CD4-positive, alpha-beta memory T cell (primary cell): ENCODE measurements around the gene PRKCQ. TPM values are rescaled to one million over a fixed set of nuclear protein-coding genes. Genes with fewer than 3 reads are reported as not detected.
"Not testable (repeated sequence)": the region's sequence is repeated elsewhere in the genome, so short reads cannot be mapped to it uniquely, and the experiment has no call there.

Experiments used
- CTCF ChIA-PET: fragments of 350-600 bp; sonication (Branson Sonifier 250); formaldehyde crosslinking; loops from one replicate; lab custom pipeline; 2021; ENCODE audit warnings: inconsistent platforms; ENCODE audit not compliant: partially characterized antibody; lab: Charles Lee
- POLR2A ChIA-PET: fragments of 350-600 bp; sonication (Branson Sonifier 250); formaldehyde crosslinking; loops from one replicate; lab custom pipeline; 2021; ENCODE audit not compliant: partially characterized antibody; lab: Charles Lee
- DNase-seq, 5 donors: peaks; one replicate each; pipeline versions ENCODE4 v3.0.0 to v3.0.0-alpha.2; 2020 to 2022; ENCODE audit warnings: mixed read lengths in 1 of 5
- H3K27ac ChIP-seq: one replicate; pipeline ENCODE4 v1.7.0; 2013; ENCODE audit warnings: low read depth, low read length
- H3K27me3 ChIP-seq: 2 replicates; pipeline ENCODE4 v1.7.0; 2013; ENCODE audit warnings: mild to moderate bottlenecking, low read length, moderate library complexity; ENCODE audit not compliant: insufficient read depth
- H3K36me3 ChIP-seq: 2 replicates; pipeline ENCODE4 v1.7.0; 2013; ENCODE audit warnings: mild to moderate bottlenecking, low read length, moderate library complexity; ENCODE audit not compliant: insufficient read depth
- H3K4me1 ChIP-seq: 2 replicates; pipeline ENCODE4 v1.7.0; 2013; ENCODE audit warnings: mild to moderate bottlenecking, low read length, moderate library complexity; ENCODE audit not compliant: insufficient read depth
- H3K4me3 ChIP-seq, 2 donors: one replicate each; pipeline ENCODE4 v1.7.0; 2013; ENCODE audit warnings: low read length in 2 of 2, mild to moderate bottlenecking in 1 of 2
- H3K9me3 ChIP-seq, 2 donors: one replicate each; pipeline ENCODE4 v1.7.0; 2013; ENCODE audit warnings: low read length in 2 of 2, control low read depth in 1 of 2; ENCODE audit not compliant: control insufficient read depth in 1 of 2
- H3K27ac Mint-ChIP-seq, 7 donors: one replicate each; pipeline ENCODE4 v1.8.0; 2020 to 2021; ENCODE audit warnings: mixed read lengths in 7 of 7, mild to moderate bottlenecking in 6 of 7, inconsistent platforms in 3 of 7, moderate library complexity in 3 of 7
- H3K27me3 Mint-ChIP-seq, 2 donors: one replicate each; pipeline ENCODE4 v1.8.0; 2020 to 2021; ENCODE audit warnings: mixed read lengths in 2 of 2
- H3K36me3 Mint-ChIP-seq, 2 donors: one replicate each; pipeline ENCODE4 v1.8.0; 2020 to 2021; ENCODE audit warnings: mixed read lengths in 2 of 2, inconsistent platforms in 1 of 2, mild to moderate bottlenecking in 1 of 2
- H3K4me1 Mint-ChIP-seq, 4 donors: one replicate each; pipeline ENCODE4 v1.8.0; 2020 to 2021; ENCODE audit warnings: mixed read lengths in 4 of 4, mild to moderate bottlenecking in 1 of 4
- H3K4me3 Mint-ChIP-seq, 8 donors: one replicate each; pipeline ENCODE4 v1.8.0; 2020 to 2021; ENCODE audit warnings: mixed read lengths in 8 of 8, mild to moderate bottlenecking in 7 of 8, moderate library complexity in 6 of 8, inconsistent platforms in 3 of 8
- H3K9me3 Mint-ChIP-seq, 8 donors: one replicate each; pipeline ENCODE4 v1.8.0; 2020 to 2021; ENCODE audit warnings: mixed read lengths in 8 of 8, mild to moderate bottlenecking in 5 of 8, inconsistent platforms in 3 of 8, moderate library complexity in 1 of 8
- intact Hi-C: fragments of 100-400 bp; cut with micrococcal nuclease; formaldehyde crosslinking; loops from one replicate; pipeline ENCODE4 v1.15.1; 2023
- polyA plus RNA-seq, 2 donors: library from polyadenylated mRNA; unstranded; fragments of 300-500 nt; fragmentation: Illumina TruSeq; gene quantifications; one replicate each; pipeline ENCODE4 v1.2.3, GENCODE V29; 2021
- total RNA-seq, 2 experiments: library from RNA; stranded (reverse); gene quantifications; one replicate each; pipeline ENCODE4 v1.2.3, GENCODE V29; 2021

PRKCQ gene
- total and polyA plus RNA-seq, 4 experiments from 2014 or later: 45.0 to 77.1 (median 71.0) TPM

GRCh38 chr10:6446711-6447110 is 133.4 kb downstream of the PRKCQ start:
- H3K36me3 ChIP-seq: peaks cover 23% of the 10 kb centered on the region
- no peak for DNase-seq
- H3K27ac ChIP-seq: no peak overlapping the region
- ChIA-PET CTCF (interaction anchor here (0.7 to 7.6 kb wide), 36 partner anchors 9 to 242 kb away, joined by 3 to 69 read pairs (median 5); no protein-coding TSS in a partner anchor), POLR2A (interaction anchor here (0.8 to 2.4 kb wide), 9 partner anchors 15 to 154 kb away, joined by 3 to 9 read pairs (median 4); partner anchors contain the start of gene PRKCQ)
- intact Hi-C loops: no loop called here
- Mint-ChIP-seq H3K36me3 (peaks cover 32 to 52% of the 10 kb centered on the region in 2 donors), H3K4me3 (no peak overlapping the region), H3K9me3 (no peaks in the 10 kb centered on the region), H3K4me1 (peaks cover 19 to 42% (median 30%) of the 10 kb centered on the region in 4 donors), H3K27ac (peak overlapping the region in 2 of 7 donors; percentile 15 to 59), H3K27me3 (no peaks in the 10 kb centered on the region)
- H3K27me3 ChIP-seq: no peaks in the 10 kb centered on the region
- no peaks in the 10 kb centered on the region for H3K9me3 ChIP-seq
- H3K4me1 ChIP-seq: peaks cover 5% of the 10 kb centered on the region
- no peak overlapping the region for H3K4me3 ChIP-seq

GRCh38 chr10:6445671-6446316 is 134.3 kb downstream of the PRKCQ start:
- Mint-ChIP-seq H3K27ac (peak overlapping the region in 6 of 7 donors; percentile 24 to 73 (median 58)), H3K27me3 (no peaks in the 10 kb centered on the region), H3K36me3 (peaks cover 29 to 61% of the 10 kb centered on the region in 2 donors), H3K9me3 (no peaks in the 10 kb centered on the region), H3K4me3 (peak overlapping the region in 2 of 8 donors; percentile 3 to 41), H3K4me1 (peaks cover 18 to 45% (median 31%) of the 10 kb centered on the region in 4 donors)
- DNase-seq: peak; percentile 41 to 50 (median 46)
- H3K36me3 ChIP-seq: peaks cover 32% of the 10 kb centered on the region
- peaks cover 5% of the 10 kb centered on the region for H3K4me1 ChIP-seq
- no peaks in the 10 kb centered on the region for H3K9me3 ChIP-seq
- H3K4me3 ChIP-seq: no peak overlapping the region
- intact Hi-C loops: loop anchor here (1.0 to 2.0 kb wide), 6 partner anchors 29 to 233 kb away; partner anchors contain the start of gene PRKCQ
- ChIA-PET POLR2A (interaction anchor here (0.6 to 2.4 kb wide), 12 partner anchors 16 to 359 kb away, joined by 3 to 9 read pairs (median 3); partner anchors contain the start of gene PRKCQ), CTCF (interaction anchor here (0.6 to 7.6 kb wide), 47 partner anchors 8 to 1594 kb away, joined by 3 to 69 read pairs (median 4); no protein-coding TSS in a partner anchor)
- no peaks in the 10 kb centered on the region for H3K27me3 ChIP-seq
- H3K27ac ChIP-seq: no peak overlapping the region

GRCh38 chr10:6439875-6440274 is 140.2 kb downstream of the PRKCQ start:
- H3K4me1 ChIP-seq, H3K27me3 Mint-ChIP-seq, intact Hi-C loops, H3K27ac ChIP-seq, H3K4me3 ChIP-seq, H3K27me3 ChIP-seq, H3K9me3 ChIP-seq, H3K4me3 Mint-ChIP-seq, DNase-seq, H3K9me3 Mint-ChIP-seq: not testable (repeated sequence)
- H3K27ac Mint-ChIP-seq: peak overlapping the region in 2 of 7 donors; percentile 15 to 48
- CTCF ChIA-PET: interaction anchor here (0.9 to 7.6 kb wide), 3 partner anchors 209 to 240 kb away, joined by 3 to 69 read pairs (median 5); no protein-coding TSS in a partner anchor
- POLR2A ChIA-PET: interaction anchor here (1.0 kb wide), 1 partner anchor 204 kb away, joined by 3 read pairs; no protein-coding TSS in a partner anchor
- H3K36me3 ChIP-seq: peaks cover 74% of the 10 kb centered on the region
- H3K4me1 Mint-ChIP-seq: peaks cover 8 to 22% (median 13%) of the 10 kb centered on the region in 4 donors
- peaks cover 45 to 84% of the 10 kb centered on the region in 2 donors for H3K36me3 Mint-ChIP-seq

DNA sequence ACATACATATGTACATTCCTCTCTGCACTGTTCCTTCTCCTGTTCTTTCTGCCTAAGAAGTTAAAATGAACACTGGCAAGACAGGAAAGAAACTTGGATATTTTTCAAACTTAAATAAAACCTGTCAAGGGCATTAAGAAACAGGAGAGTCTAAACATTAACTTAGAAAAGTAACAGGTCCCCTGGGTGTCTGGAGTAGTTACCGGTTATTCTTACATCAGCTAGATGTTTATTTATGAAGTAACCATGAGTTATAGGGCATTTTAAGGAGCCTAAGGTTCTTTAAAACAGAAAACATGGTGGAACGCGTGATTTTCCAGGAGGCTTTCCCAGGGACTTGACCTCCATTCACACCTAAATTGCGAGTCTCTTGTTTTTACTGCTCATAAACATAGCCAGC is 148.2 kb downstream of the PRKCQ start:
- Histone ChIP-seq H3K4me1 (no peaks in the 10 kb centered on the region), H3K36me3 (peaks cover 77% of the 10 kb centered on the region), H3K27me3 (no peaks in the 10 kb centered on the region), H3K4me3 (no peak overlapping the region), H3K27ac (no peak overlapping the region), H3K9me3 (no peaks in the 10 kb centered on the region)
- Mint-ChIP-seq H3K36me3 (peaks cover 70 to 84% of the 10 kb centered on the region in 2 donors), H3K4me1 (peaks cover 5 to 14% (median 10%) of the 10 kb centered on the region in 4 donors), H3K27ac (peak overlapping the region in 2 of 7 donors; percentile 13 to 59), H3K4me3 (no peak overlapping the region), H3K9me3 (peaks cover 0 to 5% (median 0%) of the 10 kb centered on the region in 8 donors), H3K27me3 (no peaks in the 10 kb centered on the region)
- ChIA-PET CTCF (no interaction called here), POLR2A (interaction anchor here (1.5 kb wide), 1 partner anchor 111 kb away, joined by 3 read pairs; no protein-coding TSS in a partner anchor)
- no peak for DNase-seq
- intact Hi-C loops: no loop called here

- no peaks in the 10 kb centered on the region for H3K9me3 ChIP-seq
- ChIA-PET POLR2A (interaction anchor here (1.5 kb wide), 1 partner anchor 112 kb away, joined by 3 read pairs; no protein-coding TSS in a partner anchor), CTCF (no interaction called here)
- no peaks in the 10 kb centered on the region for H3K27me3 ChIP-seq
- H3K4me3 Mint-ChIP-seq: no peak overlapping the region
- no peaks in the 10 kb centered on the region for H3K27me3 Mint-ChIP-seq
- peaks cover 65 to 80% of the 10 kb centered on the region in 2 donors for H3K36me3 Mint-ChIP-seq
- intact Hi-C loops: no loop called here
- no peaks in the 10 kb centered on the region for H3K4me1 ChIP-seq
- H3K4me1 Mint-ChIP-seq: peaks cover 5 to 14% (median 8%) of the 10 kb centered on the region in 4 donors
- H3K9me3 Mint-ChIP-seq: peaks cover 0 to 5% (median 0%) of the 10 kb centered on the region in 8 donors
- H3K36me3 ChIP-seq: peaks cover 70% of the 10 kb centered on the region
- no peak for DNase-seq
- no peak overlapping the region for H3K27ac ChIP-seq
- peak overlapping the region in 2 of 7 donors; percentile 71 to 79 for H3K27ac Mint-ChIP-seq
- H3K4me3 ChIP-seq: no peak overlapping the region
Measured at GRCh38 chr10:6431186-6431585, 148.9 kb downstream of the PRKCQ start.

DNA sequence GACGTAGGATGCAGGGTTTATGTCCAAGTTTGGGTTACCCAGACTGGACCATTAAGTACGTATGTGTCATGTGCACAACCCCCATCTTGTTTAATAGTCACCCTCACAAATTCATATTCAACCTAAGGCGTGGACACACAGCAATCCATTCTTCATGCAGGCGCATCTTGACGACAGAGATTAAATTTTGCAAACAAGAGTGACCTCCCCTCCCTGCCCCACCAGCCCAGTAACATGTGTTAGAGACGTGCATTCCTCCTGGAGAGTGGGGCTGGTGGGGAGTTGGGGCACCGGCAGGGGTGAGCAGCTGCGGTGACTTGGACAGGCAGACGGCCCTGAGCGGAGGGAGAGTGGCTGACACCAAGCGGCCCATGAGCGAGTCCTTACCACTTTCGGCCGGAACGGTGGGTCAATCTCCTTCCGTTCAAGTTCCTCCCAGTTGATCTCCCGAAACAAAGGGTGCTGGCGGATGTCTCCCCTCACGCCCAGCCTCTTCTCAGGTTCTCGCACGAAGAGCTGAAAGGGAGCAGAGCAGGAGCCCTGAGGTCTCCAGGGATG is 149.6 kb downstream of the PRKCQ start:
- intact Hi-C loops: no loop called here
- Histone ChIP-seq H3K27me3 (no peaks in the 10 kb centered on the region), H3K4me1 (no peaks in the 10 kb centered on the region), H3K36me3 (peaks cover 69% of the 10 kb centered on the region), H3K4me3 (no peak overlapping the region), H3K9me3 (no peaks in the 10 kb centered on the region), H3K27ac (no peak overlapping the region)
- peaks cover 0 to 5% (median 0%) of the 10 kb centered on the region in 8 donors for H3K9me3 Mint-ChIP-seq
- peaks cover 5 to 14% (median 8%) of the 10 kb centered on the region in 4 donors for H3K4me1 Mint-ChIP-seq
- peak overlapping the region in 2 of 7 donors; percentile 56 to 79 for H3K27ac Mint-ChIP-seq
- DNase-seq: no peak
- H3K4me3 Mint-ChIP-seq: no peak overlapping the region
- POLR2A ChIA-PET: no interaction called here
- no peaks in the 10 kb centered on the region for H3K27me3 Mint-ChIP-seq
- CTCF ChIA-PET: interaction anchor here (0.9 kb wide), 1 partner anchor 17 kb away, joined by 4 read pairs; no protein-coding TSS in a partner anchor
- H3K36me3 Mint-ChIP-seq: peaks cover 69 to 81% of the 10 kb centered on the region in 2 donors
